Type B pancreatic cell (in vitro differentiated cells): ENCODE results near the gene RTRAF. TPM values are rescaled to one million over a fixed set of nuclear protein-coding genes. Genes with fewer than 3 reads are reported as not detected.

Source experiments
- DNase-seq: peaks from one replicate; pipeline ENCODE4 v3.0.0; 2021; ENCODE audit warnings: mixed read lengths; ENCODE audit not compliant: unreplicated experiment; ENCODE audit errors: extremely low spot score
- H3K27ac Mint-ChIP-seq: 2 replicates; pipeline ENCODE4 v1.8.0; 2021; ENCODE audit warnings: mild to moderate bottlenecking, mixed read lengths
- H3K27me3 Mint-ChIP-seq: 2 replicates; pipeline ENCODE4 v1.8.0; 2021; ENCODE audit warnings: mixed read lengths
- H3K36me3 Mint-ChIP-seq: 2 replicates; pipeline ENCODE4 v1.8.0; 2021; ENCODE audit warnings: mixed read lengths
- H3K4me1 Mint-ChIP-seq: one replicate; pipeline ENCODE4 v1.8.0; 2021; ENCODE audit warnings: mixed read lengths; ENCODE audit not compliant: unreplicated experiment
- H3K4me3 Mint-ChIP-seq: 2 replicates; pipeline ENCODE4 v1.8.0; 2021; ENCODE audit warnings: mild to moderate bottlenecking, mixed read lengths
- H3K9me3 Mint-ChIP-seq: 2 replicates; pipeline ENCODE4 v1.8.0; 2021; ENCODE audit warnings: mixed read lengths
- total RNA-seq: library from RNA; stranded (reverse); gene quantifications from 2 replicates; pipeline ENCODE4 v1.2.1, GENCODE V29; 2021; ENCODE audit warnings: low replicate concordance
- TF ChIP-seq, protein P1 (sequence below): fragments of 200-600 bp; sonication (generic); conservative IDR thresholded peaks from 2 replicates; pipeline ENCODE4 v1.5.0; 2021; ENCODE audit warnings: antibody characterized with exemption, mild to moderate bottlenecking

The RTRAF gene
- total RNA-seq, 1 donor from 2014 or later = 206 TPM

DNA sequence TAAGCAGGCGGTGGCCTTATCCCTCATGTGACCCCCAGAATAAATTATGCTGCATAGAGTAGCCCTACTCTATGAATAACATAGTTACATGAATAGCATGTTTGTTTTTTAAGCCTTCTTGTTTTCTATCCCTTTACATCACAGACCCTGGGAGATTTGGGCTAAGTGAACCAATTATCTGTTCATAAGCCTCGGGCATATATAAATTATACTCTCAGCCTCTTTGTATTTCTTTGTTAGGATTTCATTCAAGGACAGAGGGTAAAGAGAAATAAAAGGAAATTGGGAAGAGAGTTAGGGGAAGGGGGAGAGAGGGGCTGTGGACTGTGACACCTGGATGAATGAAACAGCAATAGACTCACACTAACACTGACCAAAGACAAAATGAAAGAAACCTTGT, 35.3 kb upstream of the RTRAF start:
- Mint-ChIP-seq H3K36me3 (peaks cover 26% of the 10 kb centered on the region), H3K9me3 (peaks cover 10% of the 10 kb centered on the region), H3K27ac (no peak overlapping the region), H3K4me1 (peaks cover 6% of the 10 kb centered on the region), H3K4me3 (no peak overlapping the region), H3K27me3 (no peaks in the 10 kb centered on the region)
- no peak for DNase-seq
- TF ChIP-seq, protein P1, sequence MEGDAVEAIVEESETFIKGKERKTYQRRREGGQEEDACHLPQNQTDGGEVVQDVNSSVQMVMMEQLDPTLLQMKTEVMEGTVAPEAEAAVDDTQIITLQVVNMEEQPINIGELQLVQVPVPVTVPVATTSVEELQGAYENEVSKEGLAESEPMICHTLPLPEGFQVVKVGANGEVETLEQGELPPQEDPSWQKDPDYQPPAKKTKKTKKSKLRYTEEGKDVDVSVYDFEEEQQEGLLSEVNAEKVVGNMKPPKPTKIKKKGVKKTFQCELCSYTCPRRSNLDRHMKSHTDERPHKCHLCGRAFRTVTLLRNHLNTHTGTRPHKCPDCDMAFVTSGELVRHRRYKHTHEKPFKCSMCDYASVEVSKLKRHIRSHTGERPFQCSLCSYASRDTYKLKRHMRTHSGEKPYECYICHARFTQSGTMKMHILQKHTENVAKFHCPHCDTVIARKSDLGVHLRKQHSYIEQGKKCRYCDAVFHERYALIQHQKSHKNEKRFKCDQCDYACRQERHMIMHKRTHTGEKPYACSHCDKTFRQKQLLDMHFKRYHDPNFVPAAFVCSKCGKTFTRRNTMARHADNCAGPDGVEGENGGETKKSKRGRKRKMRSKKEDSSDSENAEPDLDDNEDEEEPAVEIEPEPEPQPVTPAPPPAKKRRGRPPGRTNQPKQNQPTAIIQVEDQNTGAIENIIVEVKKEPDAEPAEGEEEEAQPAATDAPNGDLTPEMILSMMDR = no peak

DNA sequence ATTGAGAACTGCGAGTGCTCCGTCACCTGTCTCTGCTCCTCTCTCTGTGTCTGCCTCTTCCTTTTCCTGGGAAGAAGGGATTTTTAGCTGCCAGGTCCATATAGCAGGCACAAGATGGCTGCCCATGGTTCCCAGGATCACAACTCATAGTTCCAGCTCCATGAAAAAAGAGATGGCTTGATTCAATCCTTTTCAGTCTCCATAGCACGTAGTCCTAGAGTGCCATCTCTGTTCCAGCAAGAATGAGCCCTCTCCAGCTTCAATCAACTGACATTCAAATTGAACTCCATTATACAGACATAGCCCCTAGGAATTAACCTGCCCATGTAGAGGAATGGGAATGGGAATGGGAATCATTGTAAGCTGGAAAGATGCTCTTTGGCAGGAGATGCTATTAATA, 34.7 kb upstream of the RTRAF start:
- TF ChIP-seq, protein P1 = no peak
- Mint-ChIP-seq H3K4me3 (no peak overlapping the region), H3K4me1 (peaks cover 6% of the 10 kb centered on the region), H3K9me3 (peaks cover 17% of the 10 kb centered on the region), H3K27me3 (no peaks in the 10 kb centered on the region), H3K36me3 (peaks cover 32% of the 10 kb centered on the region), H3K27ac (no peak overlapping the region)
- no peak for DNase-seq

DNA sequence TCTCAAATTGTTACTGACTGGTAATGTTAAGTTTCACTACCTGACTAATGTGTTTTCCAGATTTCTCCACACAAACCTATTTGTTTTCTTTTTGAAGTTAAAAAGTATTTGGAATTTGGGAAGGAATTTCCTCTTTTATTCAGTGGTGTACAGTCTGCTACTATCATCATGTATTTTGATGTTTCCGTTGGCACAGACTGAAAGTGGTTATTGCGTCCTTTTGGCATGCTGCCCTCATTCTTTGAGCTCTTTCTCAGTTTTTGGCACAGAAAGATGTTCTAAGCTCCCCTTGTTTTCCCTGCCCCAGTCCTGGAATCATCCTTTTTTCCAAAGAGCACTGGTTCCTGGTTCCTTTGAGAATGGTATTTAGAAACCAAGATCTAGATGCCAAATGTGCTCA, 31.4 kb upstream of the RTRAF start:
- H3K9me3 Mint-ChIP-seq = peaks cover 23% of the 10 kb centered on the region
- peaks cover 33% of the 10 kb centered on the region for H3K36me3 Mint-ChIP-seq
- no peak for DNase-seq
- H3K4me1 Mint-ChIP-seq = peaks cover 12% of the 10 kb centered on the region
- H3K4me3 Mint-ChIP-seq = no peak overlapping the region
- no peaks in the 10 kb centered on the region for H3K27me3 Mint-ChIP-seq
- TF ChIP-seq, protein P1 = no peak
- H3K27ac Mint-ChIP-seq = no peak overlapping the region

DNA sequence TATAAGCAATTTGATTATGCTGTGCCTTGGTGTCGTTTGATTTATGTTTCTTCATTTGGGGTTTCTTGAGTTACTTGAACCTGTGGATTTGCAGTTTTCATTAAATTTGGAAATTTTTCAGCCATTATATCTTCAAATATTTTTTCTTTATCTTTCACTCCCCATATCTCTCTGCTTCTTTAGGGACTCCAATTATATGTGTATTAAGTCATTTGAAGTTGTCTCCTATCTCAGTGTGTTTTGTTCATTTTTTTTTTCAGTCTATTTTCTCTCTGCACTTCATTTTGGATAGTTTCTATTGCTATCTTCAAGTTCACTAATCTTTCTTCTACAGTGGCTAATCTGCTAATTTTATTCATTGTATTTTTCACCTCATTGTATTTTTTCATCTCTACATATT, 29.4 kb upstream of the RTRAF start:
- peaks cover 28% of the 10 kb centered on the region for H3K36me3 Mint-ChIP-seq
- TF ChIP-seq, protein P1 = no peak
- no peak for DNase-seq
- H3K4me3 Mint-ChIP-seq = no peak overlapping the region
- H3K27me3 Mint-ChIP-seq = no peaks in the 10 kb centered on the region
- peaks cover 23% of the 10 kb centered on the region for H3K9me3 Mint-ChIP-seq
- H3K27ac Mint-ChIP-seq = no peak overlapping the region
- H3K4me1 Mint-ChIP-seq = peaks cover 11% of the 10 kb centered on the region

DNA sequence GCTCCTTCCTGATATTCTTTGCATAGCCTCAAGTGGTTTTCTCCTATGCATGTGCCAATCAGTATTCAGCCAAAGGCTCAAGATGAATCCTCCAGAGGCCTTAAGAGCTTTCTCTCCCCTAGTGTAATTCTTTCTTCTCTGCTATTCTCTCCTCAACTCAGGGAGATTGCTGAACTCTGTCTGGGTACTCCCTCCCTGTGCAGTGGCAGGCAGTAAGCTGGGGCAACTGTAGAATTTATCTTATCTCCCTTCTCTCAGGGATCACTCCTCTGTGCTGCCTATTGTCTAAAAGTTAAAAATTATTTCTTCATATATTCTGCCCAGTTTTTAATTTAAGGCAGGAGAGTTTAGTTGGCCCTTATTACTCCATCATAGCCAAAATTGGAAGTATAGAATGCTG, 28.5 kb upstream of the RTRAF start:
- H3K4me3 Mint-ChIP-seq = no peak overlapping the region
- H3K36me3 Mint-ChIP-seq = peaks cover 24% of the 10 kb centered on the region
- peaks cover 11% of the 10 kb centered on the region for H3K4me1 Mint-ChIP-seq
- DNase-seq = no peak
- H3K9me3 Mint-ChIP-seq = peaks cover 23% of the 10 kb centered on the region
- TF ChIP-seq, protein P1 = no peak
- H3K27me3 Mint-ChIP-seq = no peaks in the 10 kb centered on the region
- no peak overlapping the region for H3K27ac Mint-ChIP-seq

DNA sequence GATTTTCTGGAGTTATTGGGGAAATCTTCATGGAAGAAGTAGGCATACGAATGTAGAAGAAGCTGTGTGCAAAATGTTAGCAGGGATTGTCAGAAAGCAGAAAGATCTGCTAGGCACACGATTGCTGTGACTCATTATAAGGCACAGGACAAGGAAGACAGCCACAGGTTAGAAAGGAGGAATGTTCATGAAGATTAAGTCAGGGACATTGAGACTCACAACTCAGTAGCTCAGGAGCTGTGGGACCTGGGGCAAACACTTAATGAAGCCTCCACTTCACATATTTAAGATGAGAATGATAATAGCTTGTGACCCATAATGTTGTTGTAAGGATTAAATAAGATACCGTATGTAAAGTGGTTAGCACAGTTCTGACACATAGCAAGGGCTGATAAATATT, 26.6 kb upstream of the RTRAF start:
- TF ChIP-seq, protein P1 = no peak
- peaks cover 23% of the 10 kb centered on the region for H3K9me3 Mint-ChIP-seq
- H3K4me3 Mint-ChIP-seq = no peak overlapping the region
- H3K4me1 Mint-ChIP-seq = peaks cover 11% of the 10 kb centered on the region
- no peaks in the 10 kb centered on the region for H3K27me3 Mint-ChIP-seq
- no peak overlapping the region for H3K27ac Mint-ChIP-seq
- DNase-seq = no peak
- H3K36me3 Mint-ChIP-seq = peaks cover 21% of the 10 kb centered on the region
